ENCODE data around the gene PIK3C2G. TPM values are rescaled to one million over a fixed set of nuclear protein-coding genes. Genes with fewer than 3 reads are reported as not detected.

Gene PIK3C2G
- total and polyA plus RNA-seq, 8 donors, result 0.29 to 191 (median 48.7) TPM

DNA sequence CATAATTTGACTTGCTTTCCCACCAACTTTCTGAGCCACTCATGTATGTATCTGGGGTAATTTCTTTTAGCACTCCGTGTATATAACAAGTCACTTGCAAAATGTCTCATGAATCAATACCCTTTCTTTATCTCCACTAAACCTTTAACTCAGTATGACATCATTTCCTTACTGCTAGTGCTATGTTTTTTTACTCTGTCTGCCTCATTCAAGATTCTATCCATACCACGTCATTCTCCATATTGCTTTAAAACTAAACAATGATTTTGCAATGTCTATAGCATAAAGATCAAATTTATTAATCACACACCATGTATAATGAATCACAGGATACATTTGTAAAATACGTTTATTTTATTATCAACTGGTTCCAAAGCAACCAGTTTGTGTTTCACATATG, 178.2 kb downstream of the PIK3C2G start:
- Histone ChIP-seq H3K36me3 (peaks cover 0 to 3% (median 0%) of the 10 kb centered on the region in 4 donors), H3K4me3 (no peak overlapping the region), H3K27me3 (no peaks in the 10 kb centered on the region), H3K4me1 (peaks cover 0 to 6% (median 0%) of the 10 kb centered on the region in 4 donors), H3K27ac (no peak overlapping the region), H3K9me3 (no peaks in the 10 kb centered on the region)
- no peak for DNase-seq
- 61 to 77% (median 75%) methylated on average over 3 of the region's 3 CpGs for WGBS, 5 donors
- TF ChIP-seq, protein P1, sequence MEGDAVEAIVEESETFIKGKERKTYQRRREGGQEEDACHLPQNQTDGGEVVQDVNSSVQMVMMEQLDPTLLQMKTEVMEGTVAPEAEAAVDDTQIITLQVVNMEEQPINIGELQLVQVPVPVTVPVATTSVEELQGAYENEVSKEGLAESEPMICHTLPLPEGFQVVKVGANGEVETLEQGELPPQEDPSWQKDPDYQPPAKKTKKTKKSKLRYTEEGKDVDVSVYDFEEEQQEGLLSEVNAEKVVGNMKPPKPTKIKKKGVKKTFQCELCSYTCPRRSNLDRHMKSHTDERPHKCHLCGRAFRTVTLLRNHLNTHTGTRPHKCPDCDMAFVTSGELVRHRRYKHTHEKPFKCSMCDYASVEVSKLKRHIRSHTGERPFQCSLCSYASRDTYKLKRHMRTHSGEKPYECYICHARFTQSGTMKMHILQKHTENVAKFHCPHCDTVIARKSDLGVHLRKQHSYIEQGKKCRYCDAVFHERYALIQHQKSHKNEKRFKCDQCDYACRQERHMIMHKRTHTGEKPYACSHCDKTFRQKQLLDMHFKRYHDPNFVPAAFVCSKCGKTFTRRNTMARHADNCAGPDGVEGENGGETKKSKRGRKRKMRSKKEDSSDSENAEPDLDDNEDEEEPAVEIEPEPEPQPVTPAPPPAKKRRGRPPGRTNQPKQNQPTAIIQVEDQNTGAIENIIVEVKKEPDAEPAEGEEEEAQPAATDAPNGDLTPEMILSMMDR (IDR thresholded peaks at IDR 0.05), result no peak
- TF ChIP-seq EP300 (IDR thresholded peaks at IDR 0.05) (no peak), POLR2A (IDR thresholded peaks at IDR 0.05) (no peak), POLR2AphosphoS5 (IDR thresholded peaks at IDR 0.05) (no peak)
- intact Hi-C loops (cut with DNase I; ENCODE audit: low total_unique reads), result no loop called here

DNA sequence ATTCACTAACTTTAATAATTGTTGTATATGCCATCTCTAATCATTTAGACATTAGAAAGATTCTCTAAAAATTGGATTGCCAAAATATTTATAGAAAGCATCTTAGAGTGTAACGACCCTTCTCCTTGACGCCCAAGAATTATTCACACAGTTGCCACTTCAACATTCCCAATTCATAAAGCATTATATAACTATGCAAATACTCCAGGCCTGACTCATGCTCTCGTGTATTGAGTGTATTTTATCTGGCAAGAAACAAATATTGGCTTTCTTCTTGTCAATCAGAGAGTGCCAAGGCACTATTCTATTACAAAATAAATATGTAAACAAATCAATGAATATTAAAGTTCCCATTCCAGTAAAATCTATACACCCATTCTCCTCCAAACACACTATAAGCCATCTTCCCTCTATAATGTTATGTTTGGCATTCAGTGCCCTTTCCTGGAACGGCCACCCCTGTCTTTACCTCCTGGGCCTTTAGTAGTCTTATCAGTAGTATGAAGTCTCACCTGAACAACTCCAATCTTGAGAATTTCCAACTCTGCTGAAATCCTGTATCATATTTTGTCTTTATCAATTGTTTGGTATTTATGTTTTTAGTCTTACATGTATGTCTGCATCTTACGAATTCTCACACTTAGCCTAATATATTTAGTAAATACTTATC, 182.6 kb downstream of the PIK3C2G start:
- H3K4me1 ChIP-seq, result peaks cover 0 to 6% (median 0%) of the 10 kb centered on the region in 4 donors
- H3K4me3 ChIP-seq, result no peak overlapping the region
- no peaks in the 10 kb centered on the region for H3K36me3 ChIP-seq
- peak in 1 of 2 donors; percentile 47 for DNase-seq
- H3K9me3 ChIP-seq, result no peaks in the 10 kb centered on the region
- 33 to 49% (median 43%) methylated on average over 5 of the region's 5 CpGs for WGBS, 5 donors
- H3K27ac ChIP-seq, result peak overlapping the region in 1 of 5 donors; percentile 27
- intact Hi-C loops (cut with DNase I; ENCODE audit: low total_unique reads), result no loop called here
- H3K27me3 ChIP-seq, result no peaks in the 10 kb centered on the region
- TF ChIP-seq POLR2AphosphoS5 (IDR thresholded peaks at IDR 0.05), result peak in 1 of 3 donors; percentile 51
- TF ChIP-seq POLR2A (IDR thresholded peaks at IDR 0.05), result no peak
- TF ChIP-seq, protein P1 (IDR thresholded peaks at IDR 0.05), result no peak
- TF ChIP-seq EP300 (IDR thresholded peaks at IDR 0.05), result no peak

DNA sequence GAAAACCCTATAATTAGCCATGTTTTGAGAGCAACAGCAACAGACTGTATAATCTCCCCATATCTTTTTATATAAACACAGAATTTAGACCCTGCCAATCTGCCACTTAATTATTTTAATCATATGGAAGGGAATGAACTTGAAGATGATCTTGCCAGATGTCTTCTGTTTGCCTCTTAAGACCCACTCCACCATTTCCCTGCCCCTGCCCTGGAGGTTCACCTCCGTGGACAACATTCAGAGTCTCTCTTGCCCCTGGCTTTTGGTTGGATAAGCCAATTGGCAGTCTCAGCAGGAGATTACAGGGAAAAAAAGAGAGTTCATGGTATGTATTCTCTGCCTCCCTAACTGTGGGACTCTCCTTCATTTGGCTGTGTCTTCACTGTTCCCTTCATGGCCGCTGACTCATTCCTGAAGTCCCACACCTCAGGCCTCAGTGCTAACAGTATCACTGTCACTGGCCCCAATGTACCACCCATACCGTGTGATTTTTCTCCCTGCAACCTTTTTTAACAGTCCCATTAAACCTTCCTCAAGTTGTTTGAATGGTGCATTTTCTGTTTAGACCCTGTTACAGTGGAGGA, 184.8 kb downstream of the PIK3C2G start:
- H3K27ac ChIP-seq, result no peak overlapping the region
- intact Hi-C loops (cut with DNase I; ENCODE audit: low total_unique reads), result no loop called here
- TF ChIP-seq, protein P1 (IDR thresholded peaks at IDR 0.05), result no peak
- TF ChIP-seq POLR2A (IDR thresholded peaks at IDR 0.05) (no peak), POLR2AphosphoS5 (IDR thresholded peaks at IDR 0.05) (no peak), EP300 (IDR thresholded peaks at IDR 0.05) (no peak)
- H3K9me3 ChIP-seq, result peaks cover 0 to 4% (median 0%) of the 10 kb centered on the region in 4 donors
- H3K4me1 ChIP-seq, result peaks cover 0 to 6% (median 0%) of the 10 kb centered on the region in 4 donors
- no peaks in the 10 kb centered on the region for H3K27me3 ChIP-seq
- no peak for DNase-seq
- H3K4me3 ChIP-seq, result no peak overlapping the region
- WGBS, 5 donors, result 69 to 84% (median 79%) methylated on average over 3 of the region's 3 CpGs
- H3K36me3 ChIP-seq, result no peaks in the 10 kb centered on the region

DNA sequence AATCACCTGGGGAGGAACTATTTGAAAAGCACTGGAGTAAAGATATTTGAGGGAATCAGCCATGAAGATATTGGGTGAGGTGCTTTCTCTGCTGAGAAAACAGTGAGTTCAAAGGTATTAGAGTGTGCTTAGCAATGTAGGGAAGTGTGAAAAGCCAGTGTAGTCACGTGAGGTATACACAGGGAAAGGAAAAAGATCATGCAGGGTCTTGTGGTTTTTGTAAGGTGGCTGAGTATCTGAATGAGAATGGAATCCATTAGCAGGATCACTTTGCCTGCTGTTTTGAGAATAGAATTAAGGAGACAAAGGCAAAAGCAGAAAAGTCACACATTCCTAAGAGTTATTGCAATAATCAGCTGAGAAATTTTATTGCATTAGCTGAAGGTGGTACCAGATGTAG, 193.0 kb downstream of the PIK3C2G start:
- no peaks in the 10 kb centered on the region for H3K36me3 ChIP-seq
- no peak for DNase-seq
- H3K9me3 ChIP-seq, result peaks cover 0 to 4% (median 0%) of the 10 kb centered on the region in 4 donors
- H3K27ac ChIP-seq, result no peak overlapping the region
- no peak for TF ChIP-seq EP300 (IDR thresholded peaks at IDR 0.05)
- TF ChIP-seq POLR2A (IDR thresholded peaks at IDR 0.05), result no peak
- TF ChIP-seq, protein P1 (IDR thresholded peaks at IDR 0.05), result no peak
- TF ChIP-seq POLR2AphosphoS5 (IDR thresholded peaks at IDR 0.05), result no peak
- 41 to 77% (median 59%) methylated on average over 1 of the region's 1 CpG for WGBS, 5 donors
- intact Hi-C loops (cut with DNase I; ENCODE audit: low total_unique reads), result no loop called here
- no peaks in the 10 kb centered on the region for H3K4me1 ChIP-seq
- H3K27me3 ChIP-seq, result no peaks in the 10 kb centered on the region
- H3K4me3 ChIP-seq, result no peak overlapping the region

Data from stomach (tissue), 9 donors.